HG03378 (cell line): ENCODE measurements around the gene FTCD.
"Not testable (repeated sequence)": the region's sequence is repeated elsewhere in the genome, so short reads cannot be mapped to it uniquely, and the experiment has no call there.

Experiments used
- ATAC-seq: cut with Tn5 transposase; IDR thresholded peaks from one replicate; pipeline ENCODE4 v1.9.1; 2021; ENCODE audit warnings: mild to moderate bottlenecking, moderate library complexity; ENCODE audit not compliant: unreplicated experiment

FTCD gene, protein sequence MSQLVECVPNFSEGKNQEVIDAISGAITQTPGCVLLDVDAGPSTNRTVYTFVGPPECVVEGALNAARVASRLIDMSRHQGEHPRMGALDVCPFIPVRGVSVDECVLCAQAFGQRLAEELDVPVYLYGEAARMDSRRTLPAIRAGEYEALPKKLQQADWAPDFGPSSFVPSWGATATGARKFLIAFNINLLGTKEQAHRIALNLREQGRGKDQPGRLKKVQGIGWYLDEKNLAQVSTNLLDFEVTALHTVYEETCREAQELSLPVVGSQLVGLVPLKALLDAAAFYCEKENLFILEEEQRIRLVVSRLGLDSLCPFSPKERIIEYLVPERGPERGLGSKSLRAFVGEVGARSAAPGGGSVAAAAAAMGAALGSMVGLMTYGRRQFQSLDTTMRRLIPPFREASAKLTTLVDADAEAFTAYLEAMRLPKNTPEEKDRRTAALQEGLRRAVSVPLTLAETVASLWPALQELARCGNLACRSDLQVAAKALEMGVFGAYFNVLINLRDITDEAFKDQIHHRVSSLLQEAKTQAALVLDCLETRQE

DNA sequence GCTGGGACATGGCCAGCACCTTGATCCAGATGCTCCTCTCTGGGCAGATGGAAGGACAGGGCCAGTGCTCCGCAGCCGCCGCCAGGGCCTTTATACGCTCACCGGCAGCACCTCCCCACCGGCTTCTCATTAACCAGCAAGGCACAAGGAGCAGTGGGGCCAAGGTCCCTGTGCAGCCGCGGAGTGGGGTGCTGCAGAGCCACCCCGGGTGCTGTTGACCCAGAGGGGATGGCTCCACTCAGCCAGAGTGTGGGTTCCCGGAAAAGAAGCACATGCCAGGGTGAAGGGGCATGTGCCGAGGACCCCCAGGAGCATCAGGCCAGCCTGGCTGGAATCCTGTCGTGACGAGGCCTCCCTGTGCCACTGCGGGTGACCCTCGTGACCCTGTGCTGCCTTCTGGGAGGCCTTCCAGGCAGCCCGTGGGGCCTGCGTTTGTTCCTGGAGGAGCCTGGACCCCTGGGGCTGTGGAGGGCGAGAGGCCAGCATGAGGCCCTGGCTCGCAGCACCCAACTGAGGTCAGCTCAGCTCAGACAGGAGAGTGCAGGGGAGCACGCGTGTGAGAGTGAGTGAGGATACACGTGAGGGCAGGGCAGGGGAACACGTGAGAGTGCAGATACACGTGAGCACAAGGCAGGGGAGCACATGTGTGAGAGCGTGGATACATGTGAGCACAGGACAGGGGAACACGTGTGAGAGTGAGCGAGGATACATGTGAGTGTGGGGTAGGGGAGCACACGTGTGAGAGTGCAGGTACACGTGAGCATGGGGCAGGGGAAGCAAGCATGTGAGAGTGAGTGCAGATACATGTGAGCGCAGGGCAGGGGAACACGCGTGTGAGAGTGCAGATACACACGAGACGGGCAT, at the start of gene FTCD:
TSS of gene FTCD (minus strand) at position 66 of the 864 bp plus-strand sequence. CDS start at position 10, 56 bp downstream.
- ATAC-seq, result no peak

DNA sequence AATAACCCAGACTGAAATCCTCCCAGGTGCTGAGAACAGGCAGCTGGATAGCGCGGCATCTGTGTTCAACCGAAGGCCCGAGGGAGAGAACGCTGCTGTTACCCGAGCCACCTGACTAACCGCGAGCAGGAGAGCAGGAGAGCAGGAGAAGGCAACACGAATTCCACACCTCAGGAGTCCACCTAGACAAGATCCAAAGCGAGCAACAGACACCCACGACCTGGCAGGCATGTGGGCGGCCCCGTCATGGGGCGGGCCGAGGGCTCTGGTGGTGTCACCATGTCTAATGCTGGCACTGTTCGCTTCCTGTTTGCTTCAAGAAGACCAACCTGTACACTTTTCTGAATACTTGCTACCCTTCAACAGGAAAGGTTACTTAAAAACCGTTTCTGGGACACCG, 49.8 kb upstream of the FTCD start:
- no peak for ATAC-seq

DNA sequence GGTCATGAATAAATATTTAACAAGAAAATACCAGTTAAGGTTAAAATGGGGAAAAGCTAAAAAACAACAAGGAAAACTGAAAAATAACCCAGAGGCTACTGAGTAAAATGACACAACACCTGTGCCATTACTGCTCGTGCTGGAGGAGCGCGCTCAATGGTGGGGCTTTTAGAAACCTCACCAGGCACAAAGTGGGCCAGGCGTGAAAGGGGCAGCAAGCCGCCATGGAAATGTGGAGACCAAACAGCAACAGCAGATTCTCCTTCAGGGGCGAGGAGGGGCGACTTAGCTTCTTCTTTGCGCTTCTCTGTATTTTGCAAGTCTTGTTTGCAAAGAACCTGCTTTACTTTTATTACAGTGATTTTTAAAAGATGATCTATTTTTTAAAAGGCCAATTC, 47.8 kb upstream of the FTCD start:
- ATAC-seq, result no peak

DNA sequence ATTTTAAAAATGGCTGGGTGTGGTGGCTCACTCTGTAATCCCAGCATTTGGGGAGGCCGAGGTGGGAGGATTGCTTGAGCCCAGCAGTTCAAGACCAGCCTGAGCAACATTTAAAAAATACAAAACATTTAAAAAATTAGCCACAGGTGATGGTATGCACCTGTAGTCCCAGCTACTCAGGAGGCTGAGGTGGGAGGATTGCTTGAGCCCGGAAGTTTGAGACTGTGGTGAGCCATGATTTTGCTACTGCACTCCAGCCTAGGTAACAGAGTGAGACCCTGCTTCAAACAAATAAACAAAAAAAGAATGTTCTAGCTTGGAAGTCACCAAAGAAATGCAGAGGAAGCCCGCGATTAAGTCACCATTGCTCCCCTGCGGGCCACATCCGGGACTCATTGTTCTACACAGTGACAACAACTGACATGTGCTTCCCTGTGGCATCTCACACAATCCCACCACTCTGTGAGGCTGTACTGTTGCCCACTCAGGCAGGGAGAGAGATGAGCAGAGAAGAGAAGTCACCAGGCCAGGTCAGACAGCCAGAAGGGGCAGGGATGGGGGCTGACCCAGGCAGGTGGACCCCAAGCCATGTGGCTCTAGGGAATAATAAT, 47.3 kb upstream of the FTCD start:
- ATAC-seq, result no peak

DNA sequence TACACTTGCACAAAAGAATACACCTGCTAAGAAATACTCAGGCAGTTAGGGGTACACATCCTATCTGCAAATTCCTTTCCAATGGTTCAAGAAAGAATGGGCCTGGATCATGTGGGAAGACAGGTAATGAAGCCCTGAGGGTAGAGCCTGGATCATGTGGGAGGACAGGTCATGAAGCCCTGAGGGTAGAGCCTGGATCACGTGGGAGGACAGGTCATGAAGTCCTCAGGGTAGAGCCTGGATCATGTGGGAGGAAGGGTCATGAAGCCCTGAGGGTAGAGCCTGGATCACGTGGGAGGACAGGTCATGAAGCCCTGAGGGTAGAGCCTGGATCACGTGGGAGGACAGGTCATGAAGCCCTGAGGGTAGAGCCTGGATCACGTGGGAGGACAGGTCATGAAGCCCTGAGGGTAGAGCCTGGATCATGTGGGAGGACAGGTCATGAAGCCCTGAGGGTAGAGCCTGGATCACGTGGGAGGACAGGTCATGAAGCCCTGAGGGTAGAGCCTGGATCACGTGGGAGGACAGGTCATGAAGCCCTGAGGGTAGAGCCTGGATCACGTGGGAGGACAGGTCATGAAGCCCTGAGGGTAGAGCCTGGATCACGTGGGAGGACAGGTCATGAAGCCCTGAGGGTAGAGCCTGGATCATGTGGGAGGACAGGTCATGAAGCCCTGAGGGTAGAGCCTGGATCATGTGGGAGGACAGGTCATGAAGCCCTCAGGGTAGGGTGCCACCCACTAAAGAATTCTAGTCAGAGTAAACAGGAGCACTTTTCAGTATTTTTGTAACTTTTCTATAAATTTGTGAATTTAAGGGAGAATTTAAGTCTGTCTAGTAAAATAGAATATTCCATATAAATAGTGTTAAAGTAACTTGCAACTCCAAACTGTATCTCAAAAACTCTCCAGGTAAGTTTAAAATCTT, 45.8 kb upstream of the FTCD start:
- not testable (repeated sequence) for ATAC-seq

DNA sequence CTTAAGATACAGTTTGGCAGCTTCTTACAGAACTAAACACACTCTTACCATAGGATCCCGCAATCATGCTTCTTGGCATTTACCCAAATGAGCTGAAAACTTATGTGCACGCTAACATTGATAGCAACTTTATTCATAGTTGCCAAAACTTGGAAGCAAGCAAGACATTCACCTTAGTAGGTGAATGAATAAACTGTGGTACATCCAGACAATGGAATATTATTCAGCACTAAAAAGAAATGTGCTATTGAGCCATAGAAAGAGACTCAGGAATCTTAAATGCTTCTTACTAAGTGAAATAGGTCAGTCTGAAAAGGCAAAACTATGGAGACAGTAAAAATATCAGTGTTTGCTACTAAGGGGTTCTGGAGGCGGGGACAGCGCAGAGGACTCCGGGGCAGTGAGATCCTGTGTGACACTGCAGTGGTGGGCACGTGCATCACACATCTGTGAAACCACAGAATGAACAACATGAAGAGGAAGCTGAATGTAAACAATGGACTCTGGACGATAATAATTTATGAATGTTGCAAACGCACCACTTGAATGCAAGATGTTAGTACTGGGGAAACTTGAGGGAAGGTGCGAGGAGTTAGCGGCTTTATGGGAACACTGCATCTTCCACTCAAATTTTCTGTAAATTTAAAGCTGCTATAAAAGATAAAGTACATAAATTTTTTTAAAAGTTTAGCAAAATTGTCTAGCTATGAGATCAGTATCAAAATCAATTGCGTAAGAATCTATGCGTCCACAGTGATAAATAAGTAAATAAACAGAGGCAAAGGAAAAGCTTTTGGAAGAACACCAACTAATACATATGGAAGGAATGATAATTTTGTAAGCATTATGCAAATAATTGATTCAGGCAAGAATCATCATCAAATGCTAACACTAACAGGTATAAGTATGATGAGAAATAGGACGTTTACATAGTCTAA, 44.3 kb upstream of the FTCD start:
- ATAC-seq, result no peak

DNA sequence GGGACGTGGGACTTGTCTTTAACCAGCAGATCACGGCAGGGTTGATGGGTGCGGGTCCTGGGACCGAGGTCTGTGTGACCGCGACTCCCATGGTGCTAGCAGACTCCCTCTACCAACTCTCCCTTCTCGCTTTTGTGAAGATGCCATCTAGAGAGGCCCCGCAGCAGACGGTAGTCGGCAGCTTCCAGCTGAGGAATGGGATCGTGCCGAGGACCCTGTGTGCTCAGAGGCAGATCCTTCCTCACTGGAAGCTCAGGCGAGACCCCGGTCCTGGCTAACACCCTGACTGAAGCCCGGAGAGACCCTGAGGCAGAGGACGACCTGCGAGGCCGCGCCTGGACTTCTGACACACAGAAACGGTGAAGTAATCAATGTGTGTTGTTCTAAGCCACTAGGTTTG, 41.4 kb upstream of the FTCD start:
- ATAC-seq, result no peak

DNA sequence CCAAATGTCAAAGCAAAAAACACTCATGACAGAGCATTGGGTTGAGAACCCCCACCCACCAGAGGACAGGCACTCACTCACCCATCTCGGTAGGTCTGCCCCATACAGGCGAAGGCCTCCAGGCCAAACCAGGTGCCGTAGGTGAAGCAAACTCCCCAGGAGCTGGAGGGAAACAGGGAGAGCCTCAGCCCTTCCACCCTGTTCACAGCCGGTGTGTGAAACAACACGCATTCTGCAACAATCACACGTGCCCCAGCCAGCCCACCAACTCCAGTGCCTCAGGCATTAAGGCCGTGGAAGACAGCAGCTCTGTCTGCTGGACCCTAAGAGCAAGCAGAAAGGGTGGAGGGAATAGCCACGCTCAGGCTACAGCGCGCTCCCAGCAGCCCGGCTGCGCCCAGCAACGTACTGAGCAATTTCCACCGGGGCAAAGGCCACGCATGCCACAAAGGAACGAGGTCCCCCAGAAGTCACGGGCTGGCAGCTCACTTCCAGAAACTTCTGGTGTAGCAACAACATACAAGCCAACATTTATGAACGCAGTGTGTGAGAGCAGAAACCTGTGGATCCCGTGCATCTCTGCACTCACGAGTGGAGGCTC, 40.3 kb upstream of the FTCD start:
- ATAC-seq, result no peak

DNA sequence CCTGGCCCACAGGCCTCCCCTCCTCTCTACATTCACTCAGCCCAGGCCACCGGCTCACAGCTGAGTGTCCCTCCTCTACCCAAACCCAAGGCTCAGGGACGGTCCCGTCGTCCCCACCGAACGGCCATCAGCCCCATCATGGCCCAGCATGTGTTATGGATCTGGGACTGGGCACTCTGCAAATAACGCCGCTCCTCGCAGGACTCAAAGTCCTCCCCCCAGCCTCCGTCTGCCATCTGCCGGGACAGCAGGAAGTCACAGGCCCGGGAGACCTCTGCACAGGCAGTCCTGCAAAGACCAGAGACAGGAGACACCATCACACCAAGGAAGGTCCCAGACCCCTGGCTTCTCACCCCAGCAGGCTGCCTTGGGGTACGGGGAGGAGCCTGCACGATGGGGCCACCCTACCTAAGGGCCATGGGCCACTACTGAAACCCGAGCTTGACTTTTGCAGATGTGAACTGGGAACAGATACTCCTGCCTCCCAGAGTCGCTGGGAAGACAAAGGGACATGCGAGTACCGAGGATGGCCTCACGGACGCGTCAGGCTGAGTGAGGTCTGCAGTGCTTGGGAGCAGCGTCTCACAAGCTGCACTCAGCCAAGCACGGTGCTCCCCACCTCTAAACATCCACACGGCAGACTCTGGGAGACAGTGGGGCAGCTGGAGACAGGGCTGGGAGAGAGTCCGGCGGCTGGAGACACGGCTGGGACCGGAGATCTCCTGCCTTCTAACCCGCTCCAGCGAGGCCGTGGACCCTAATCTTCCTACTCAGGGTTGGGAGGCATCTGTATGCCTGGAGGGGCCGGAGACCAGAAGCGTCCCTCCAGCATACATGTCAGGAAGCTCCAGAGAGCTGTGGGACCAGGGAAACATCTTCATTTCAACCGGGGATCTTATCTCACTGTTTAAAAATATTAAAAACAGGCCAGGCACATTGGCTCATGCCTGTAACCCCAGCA, 39.3 kb upstream of the FTCD start:
- no peak for ATAC-seq

DNA sequence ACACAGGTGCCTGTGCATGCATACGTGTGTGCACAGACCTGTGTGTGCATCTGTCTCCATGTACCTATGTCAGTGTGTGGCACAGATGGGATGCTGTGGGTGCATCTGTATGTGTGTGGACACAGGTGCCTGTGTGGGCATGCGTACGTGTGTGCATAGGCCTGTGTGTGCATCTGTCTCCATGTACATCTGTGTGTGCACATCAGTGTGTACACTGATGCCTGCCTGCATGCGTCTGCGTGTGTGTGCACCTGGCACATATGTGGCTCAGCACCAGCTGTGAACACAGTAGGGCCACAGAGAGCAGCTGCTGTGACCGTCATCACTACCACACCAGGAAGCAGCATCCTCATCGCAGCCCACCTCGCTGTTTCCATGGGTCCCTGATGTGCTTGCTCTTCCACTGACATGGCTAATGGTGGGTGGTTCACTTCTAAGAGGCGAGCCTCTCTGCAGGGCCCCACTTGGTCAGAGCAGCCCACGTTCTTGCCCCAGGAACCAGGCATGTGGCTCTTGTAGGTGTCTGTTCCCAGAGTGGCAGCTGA, 38.5 kb upstream of the FTCD start:
- no peak for ATAC-seq

DNA sequence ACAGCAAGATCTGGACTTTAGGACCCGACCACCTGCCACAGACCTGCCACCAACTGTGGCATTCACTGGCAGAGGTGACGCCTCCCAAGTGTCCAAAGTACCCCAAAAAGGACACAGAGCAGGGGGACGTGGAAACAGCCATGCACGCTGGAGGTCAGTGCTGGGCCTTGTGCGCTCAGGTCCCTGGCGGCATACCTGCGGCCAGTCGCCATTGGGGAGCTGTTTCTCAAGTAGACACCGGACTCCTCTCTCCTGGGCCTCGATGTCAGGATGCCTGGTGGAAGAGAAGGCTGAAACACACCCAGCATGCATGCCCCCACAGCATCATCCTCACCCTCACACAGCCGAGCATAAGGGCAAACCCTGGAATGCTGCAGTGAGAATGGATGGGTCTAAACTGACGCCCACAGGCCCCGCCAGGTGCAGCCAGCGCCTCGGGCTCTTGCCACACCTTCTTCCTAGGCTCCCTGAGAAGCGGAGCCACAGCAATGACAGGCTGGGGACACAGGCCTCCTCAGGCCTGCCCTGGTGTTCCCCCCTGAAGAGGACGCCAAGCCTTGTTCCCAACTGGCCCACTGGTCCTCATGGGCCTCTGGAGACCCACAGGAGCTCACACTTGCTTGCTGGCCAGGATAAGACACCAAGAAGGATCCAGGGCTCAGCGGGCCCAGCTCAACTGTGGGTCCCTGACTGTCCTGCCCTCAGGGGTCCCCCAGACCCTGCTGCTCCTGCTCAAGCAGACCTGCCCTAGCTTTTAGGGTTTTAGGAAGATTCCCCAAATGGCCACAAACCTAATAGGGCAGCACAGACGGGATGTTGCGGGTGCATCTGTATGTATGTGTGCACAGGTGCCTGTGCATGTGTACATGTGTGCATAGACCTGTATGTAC, 36.6 kb upstream of the FTCD start:
- no peak for ATAC-seq

DNA sequence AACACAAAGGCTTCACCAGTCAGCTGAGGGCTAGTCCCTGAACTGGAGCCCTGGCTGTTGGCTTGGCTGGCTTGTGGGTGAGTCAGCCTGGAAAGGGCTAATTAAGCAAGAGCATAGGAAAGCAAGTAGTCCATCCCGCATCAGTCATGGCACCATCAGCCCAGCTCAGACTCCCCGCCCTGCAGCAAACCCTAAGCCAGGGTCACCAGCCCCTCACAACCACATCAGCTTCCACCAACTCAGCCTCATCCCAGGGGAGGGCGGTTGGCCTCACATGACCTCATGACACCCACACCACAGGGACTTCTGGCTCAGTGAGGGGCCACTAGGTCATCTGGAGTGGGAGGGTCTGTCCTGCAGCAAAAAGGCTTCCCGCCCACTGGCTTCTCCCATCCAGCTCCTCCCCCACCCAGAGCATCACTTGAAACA, 35.9 kb upstream of the FTCD start:
- no peak for ATAC-seq

DNA sequence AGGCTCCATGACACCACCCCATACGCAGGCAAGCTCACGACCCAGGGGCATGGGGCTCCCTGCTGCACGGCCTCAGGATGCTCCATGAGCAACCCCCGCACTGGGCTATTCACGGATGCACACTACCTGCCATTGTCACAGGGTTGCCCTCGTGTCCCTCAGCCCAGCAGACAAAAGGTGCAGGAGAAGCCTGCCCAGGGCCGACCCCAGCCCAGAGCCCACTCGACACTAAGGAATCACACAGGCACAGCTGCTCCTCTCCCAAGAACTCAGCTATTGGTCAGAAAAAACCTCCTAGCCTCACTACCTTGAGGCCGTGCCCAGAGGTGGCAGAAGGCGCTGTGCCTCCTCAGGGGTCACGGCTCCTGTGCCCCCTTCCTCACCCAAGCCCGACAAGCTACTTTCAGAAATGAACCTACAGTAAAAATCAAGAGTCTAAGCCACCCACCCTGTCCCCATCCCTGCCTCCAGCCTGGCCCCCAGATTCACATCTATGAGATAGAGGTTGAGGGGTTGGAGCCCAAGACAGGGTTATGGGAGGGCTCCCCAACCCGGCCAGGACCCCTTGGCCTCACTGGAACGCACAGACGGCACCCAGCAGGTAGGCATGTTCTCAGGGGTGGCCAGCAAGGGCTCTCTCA, 35.2 kb upstream of the FTCD start:
- ATAC-seq, result no peak

DNA sequence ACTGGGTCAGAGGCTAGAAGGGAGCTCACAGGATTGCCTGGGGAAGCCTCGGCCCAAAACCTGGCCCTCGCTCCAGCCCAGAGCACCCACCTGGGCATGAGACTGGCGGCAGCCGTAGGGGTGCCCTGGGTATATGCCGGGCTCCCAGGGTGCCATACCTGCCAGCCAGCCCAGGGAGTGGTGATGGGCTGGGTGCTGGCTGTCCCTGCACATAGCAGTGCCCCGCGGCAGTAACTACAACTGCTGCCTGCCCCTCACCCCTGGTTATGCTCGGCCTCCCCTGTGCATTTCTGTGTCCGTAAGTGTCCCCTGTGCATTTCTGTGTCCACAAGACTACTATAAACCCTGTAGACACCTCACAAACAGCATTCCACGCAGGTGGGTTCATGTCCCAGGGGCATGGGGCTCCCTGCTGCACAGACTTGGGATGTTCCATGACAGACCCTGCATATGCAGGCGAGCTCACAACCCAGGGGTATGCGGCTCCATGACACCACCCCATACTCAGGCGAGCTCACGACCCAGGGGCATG, 34.6 kb upstream of the FTCD start:
- ATAC-seq, result no peak

DNA sequence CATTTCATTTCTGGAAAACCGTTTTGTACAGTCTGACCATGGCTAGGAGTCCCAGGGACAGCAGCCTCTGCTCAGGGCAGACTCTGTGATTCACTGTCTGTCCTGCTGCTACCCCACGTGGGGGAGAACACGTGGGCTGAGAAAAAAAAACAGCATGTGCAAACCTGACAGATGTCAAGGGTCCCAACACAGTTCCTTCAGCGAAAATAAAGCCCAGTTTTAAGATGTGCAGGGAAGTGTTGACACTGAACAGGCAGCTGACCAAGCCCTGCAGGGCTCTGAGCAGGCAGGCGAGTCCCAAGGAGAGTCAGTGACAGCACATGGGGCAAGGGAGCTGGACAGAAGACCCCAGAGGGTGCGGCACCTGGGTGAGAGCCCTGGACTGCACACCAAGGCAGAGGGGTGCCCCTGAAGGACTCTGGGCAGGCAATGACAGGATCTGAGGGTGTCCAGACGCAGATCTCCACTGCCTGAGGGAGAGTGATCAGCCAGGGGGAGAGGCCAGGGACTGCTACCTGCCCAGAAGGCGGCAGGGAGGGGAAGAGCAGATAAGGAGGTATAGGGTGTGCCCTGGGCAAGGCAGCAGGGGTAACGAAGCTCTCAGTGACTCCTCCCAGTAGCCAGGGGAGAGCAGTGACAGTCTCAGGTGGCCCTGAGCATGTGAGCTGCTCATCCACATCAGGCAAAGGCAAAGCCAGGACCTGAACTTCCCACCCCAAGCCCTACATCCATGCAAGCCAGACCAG, 34.0 kb upstream of the FTCD start:
- ATAC-seq, result no peak
